K562 (cell line): ENCODE measurements around the gene GABRR3. TPM values are rescaled to one million over a fixed set of nuclear protein-coding genes. Genes with fewer than 3 reads are reported as not detected.

Experiments used
- ATAC-seq: fragments of 200-7000 bp; cut with Tn5 transposase; 3 replicates; pipeline ENCODE4 v1.9.1; 2020; ENCODE audit warnings: moderate library complexity
- BruUV-seq: library from RNA; stranded (reverse); fragments of 400-500 nt; replicated peaks from 2 replicates; lab custom pipeline; 2021; lab: Mats Ljungman, UMichigan
- CTCF ChIA-PET: fragments of 300-600 bp; formaldehyde crosslinking; extraction: SDS; loops from one replicate; lab custom pipeline; 2021; ENCODE audit warnings: low intra/inter-chr PET ratio; lab: Yijun Ruan, JAX
- POLR2A ChIA-PET: fragments of 300-600, 350-650 bp; sonication (Branson Sonifier 250); formaldehyde crosslinking; extraction: SDS; loops from one replicate; lab custom pipeline; 2021; ENCODE audit warnings: antibody characterized with exemption, inconsistent platforms; lab: Yijun Ruan, JAX
- DNase-seq, 4 experiments: peaks; one replicate each; pipeline versions ENCODE4 v3.0.0 to v3.0.0-alpha.2; 2011 to 2018; ENCODE audit warnings: low spot score in 3 of 4, mixed read lengths in 3 of 4; ENCODE audit errors: extremely low read depth in 1 of 4
- FAIRE-seq: peaks from 2 replicates; lab custom pipeline; 2011; peaks lifted over from hg19 to GRCh38; lab: Jason Lieb, UNC
- H2AFZ ChIP-seq: 2 replicates; pipeline ENCODE4 v1.6.0; 2011; ENCODE audit warnings: low read depth, low read length, control low read depth, inconsistent platforms
- H3K27ac ChIP-seq: fragments of 200-600 bp; 3 replicates; pipeline ENCODE4 v1.8.0; 2011; ENCODE audit warnings: low read depth, mild to moderate bottlenecking, control low read depth, inconsistent platforms, low read length, moderate library complexity, mixed read lengths; ENCODE audit errors: extremely low read depth
- H3K27me3 ChIP-seq, 2 experiments: fragments of 300-600 bp in 1 of 2; 2 replicates in 1 of 2; 3 replicates in 1 of 2; pipeline versions ENCODE4 v1.6.0 to v1.8.0; 2011; ENCODE audit warnings: inconsistent platforms in 2 of 2, low read length in 2 of 2, mild to moderate bottlenecking in 1 of 2, mixed read lengths in 1 of 2, moderate library complexity in 1 of 2; ENCODE audit not compliant: control insufficient read depth in 2 of 2, insufficient read depth in 2 of 2
- H3K36me3 ChIP-seq: fragments of 300-600 bp; 3 replicates; pipeline ENCODE4 v1.8.0; 2011; ENCODE audit warnings: mild to moderate bottlenecking, low read length, inconsistent platforms; ENCODE audit not compliant: control insufficient read depth, insufficient read depth
- H3K4me1 ChIP-seq, 2 experiments: fragments of 200-600 bp in 1 of 2; replicated peaks in 1 of 2; 2 replicates in 1 of 2; 3 replicates in 1 of 2; pipeline versions ENCODE4 v1.5.1 to v1.8.0; 2011; ENCODE audit warnings: inconsistent platforms in 2 of 2, low read length in 2 of 2, mild to moderate bottlenecking in 1 of 2, mixed read lengths in 1 of 2, moderate library complexity in 1 of 2; ENCODE audit not compliant: control insufficient read depth in 2 of 2, insufficient read depth in 2 of 2
- H3K4me2 ChIP-seq: 2 replicates; pipeline ENCODE4 v1.6.1; 2011; ENCODE audit warnings: low read length, control low read depth, inconsistent platforms, mixed read lengths; ENCODE audit not compliant: insufficient read depth
- H3K4me3 ChIP-seq: fragments of 200-600 bp; sonication (generic), shearing (Covaris generic); 2 replicates; pipeline ENCODE4 v1.5.1; 2016; ENCODE audit warnings: control low read depth, inconsistent platforms
- H3K79me2 ChIP-seq: fragments of 200-600 bp; 3 replicates; pipeline ENCODE4 v1.8.0; 2011; ENCODE audit warnings: low read length, inconsistent platforms; ENCODE audit not compliant: control insufficient read depth, insufficient read depth
- H3K9ac ChIP-seq, 2 experiments: 2 replicates each; pipeline versions ENCODE4 v1.6.0 to v1.6.1; 2011; ENCODE audit warnings: low read depth in 2 of 2, low read length in 2 of 2, control low read depth in 1 of 2, inconsistent platforms in 1 of 2, mild to moderate bottlenecking in 1 of 2, mixed read lengths in 1 of 2; ENCODE audit not compliant: insufficient read depth in 1 of 2
- H3K9me1 ChIP-seq: one replicate; pipeline ENCODE4 v1.6.0; 2011; ENCODE audit warnings: inconsistent platforms, mild to moderate bottlenecking, low read length, moderate library complexity; ENCODE audit not compliant: control insufficient read depth, insufficient read depth
- H3K9me3 ChIP-seq: replicated peaks from 2 replicates; pipeline ENCODE4 v1.5.1; 2011; ENCODE audit warnings: low read depth, low read length, inconsistent platforms; ENCODE audit not compliant: control insufficient read depth, insufficient read depth
- H4K20me1 ChIP-seq: replicated peaks from 2 replicates; pipeline ENCODE4 v1.6.1; 2011; ENCODE audit warnings: low read length, inconsistent platforms, mixed read lengths; ENCODE audit not compliant: control insufficient read depth, insufficient read depth
- ZNF133 ChIP-seq: fragments of 250-450 bp; sonication (Bioruptor Pico); IDR thresholded peaks from 2 replicates; pipeline ENCODE4 v1.4.0; 2020; ENCODE audit warnings: mild to moderate bottlenecking
- WGBS: fragments of 100-300 bp; shearing (Covaris generic); methylation state at CpG from one replicate; pipeline ENCODE4 v1.1.6; 2016; ENCODE audit warnings: low coverage, mixed read lengths; ENCODE audit not compliant: insufficient coverage; ENCODE audit errors: missing lambda C conversion rate; 5-methylcytosine and 5-hydroxymethylcytosine counted together
- in situ Hi-C: fragments of 300-500 bp; cut with MboI; formaldehyde crosslinking; loops from 4 replicates; pipeline ENCODE4 v1.15.0; 2018; ENCODE audit warnings: inconsistent platforms, mixed read lengths
- intact Hi-C: fragments of 100-400 bp; cut with micrococcal nuclease; formaldehyde crosslinking; loops from 2 replicates; pipeline ENCODE4 v1.14.2; 2022
- polyA plus RNA-seq, 8 experiments: library from polyadenylated mRNA; depleted of rRNA in 4 of 8; stranded (reverse) in 5 of 8; unstranded in 3 of 8; fragments of >200 nt; fragmentation: Nextera tagmentation in 2 of 8; fragmentation: Illumina TruSeq in 1 of 8; extraction: Ambion mirVana in 2 of 8; extraction: Trizol in 1 of 8; gene quantifications; 2 replicates each; pipeline versions ENCODE4 v1.2.1 to v1.2.3, GENCODE V29; 2011 to 2014; ENCODE audit warnings: inconsistent platforms in 1 of 8, missing spikeins in 1 of 8
- total RNA-seq, 7 experiments: library from RNA; depleted of rRNA in 6 of 7; stranded (reverse); fragments of >200 nt in 6 of 7; fragmentation: Illumina TruSeq in 2 of 7; extraction: Trizol in 2 of 7; gene quantifications; 2 replicates each; pipeline versions ENCODE4 v1.2.1 to v1.2.3, GENCODE V29; 2011 to 2021; ENCODE audit warnings: low replicate concordance in 1 of 7
- TF ChIP-seq, protein P1 (sequence below): fragments of 450-650 bp; formaldehyde crosslinking; IDR thresholded peaks from 2 replicates; pipeline ENCODE4 v1.4.0; 2020; ENCODE audit warnings: mild to moderate bottlenecking, moderate library complexity
- TF ChIP-seq, protein P2 (sequence below): fragments of 450-650 bp; conservative IDR thresholded peaks from 2 replicates; pipeline ENCODE4 v1.6.1; 2016; ENCODE audit warnings: missing genetic modification characterization, low read depth, mild to moderate bottlenecking, missing compliant biosample characterization, moderate library complexity
- TF ChIP-seq, protein P3 (sequence below): fragments of 450-650 bp; IDR thresholded peaks from 2 replicates; pipeline ENCODE4 v1.6.1; 2016; ENCODE audit warnings: antibody characterized with exemption

Gene GABRR3
- total and polyA plus RNA-seq, 9 of the 15 experiments (the other 6 are each of a cell fraction or from before 2014, with no cell fraction given) = not detected

DNA sequence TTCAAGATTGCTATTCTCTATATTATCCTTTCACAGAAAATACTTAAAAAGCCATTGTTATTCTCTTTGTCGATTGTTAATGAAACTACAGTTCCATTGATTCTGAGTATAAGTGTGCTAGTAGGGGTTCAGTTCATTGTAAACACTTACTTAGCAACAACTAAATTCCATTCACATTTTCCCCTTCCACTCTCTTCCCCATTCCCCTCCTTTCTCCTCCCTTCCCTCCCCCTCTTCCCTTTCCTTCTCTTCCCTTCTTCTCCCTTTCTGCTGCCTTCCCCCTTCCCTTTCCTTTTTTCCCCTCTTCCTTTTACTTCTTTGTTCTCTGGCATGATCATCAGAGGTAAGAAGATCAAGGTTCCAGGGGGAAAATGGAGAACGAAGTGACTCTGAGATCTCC, 41.6 kb downstream of the GABRR3 start:
- FAIRE-seq = no peak
- no TSS peak for BruUV-seq
- no peaks in the 10 kb centered on the region for H3K4me1 ChIP-seq
- intact Hi-C loops = no loop called here
- ChIA-PET POLR2A (no interaction called here), CTCF (no interaction called here)
- no peak overlapping the region for H3K4me2 ChIP-seq
- no peak for DNase-seq
- H3K27me3 ChIP-seq = no peaks in the 10 kb centered on the region
- H3K79me2 ChIP-seq = no peaks in the 10 kb centered on the region
- H4K20me1 ChIP-seq = no peaks in the 10 kb centered on the region
- no peak for ATAC-seq
- no peak overlapping the region for H3K4me3 ChIP-seq
- H3K9me1 ChIP-seq = no peaks in the 10 kb centered on the region
- no peak overlapping the region for H3K9ac ChIP-seq
- TF ChIP-seq, protein P1, sequence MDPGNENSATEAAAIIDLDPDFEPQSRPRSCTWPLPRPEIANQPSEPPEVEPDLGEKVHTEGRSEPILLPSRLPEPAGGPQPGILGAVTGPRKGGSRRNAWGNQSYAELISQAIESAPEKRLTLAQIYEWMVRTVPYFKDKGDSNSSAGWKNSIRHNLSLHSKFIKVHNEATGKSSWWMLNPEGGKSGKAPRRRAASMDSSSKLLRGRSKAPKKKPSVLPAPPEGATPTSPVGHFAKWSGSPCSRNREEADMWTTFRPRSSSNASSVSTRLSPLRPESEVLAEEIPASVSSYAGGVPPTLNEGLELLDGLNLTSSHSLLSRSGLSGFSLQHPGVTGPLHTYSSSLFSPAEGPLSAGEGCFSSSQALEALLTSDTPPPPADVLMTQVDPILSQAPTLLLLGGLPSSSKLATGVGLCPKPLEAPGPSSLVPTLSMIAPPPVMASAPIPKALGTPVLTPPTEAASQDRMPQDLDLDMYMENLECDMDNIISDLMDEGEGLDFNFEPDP (CRISPR knock-in tag) = no peak
- TF ChIP-seq, protein P2, sequence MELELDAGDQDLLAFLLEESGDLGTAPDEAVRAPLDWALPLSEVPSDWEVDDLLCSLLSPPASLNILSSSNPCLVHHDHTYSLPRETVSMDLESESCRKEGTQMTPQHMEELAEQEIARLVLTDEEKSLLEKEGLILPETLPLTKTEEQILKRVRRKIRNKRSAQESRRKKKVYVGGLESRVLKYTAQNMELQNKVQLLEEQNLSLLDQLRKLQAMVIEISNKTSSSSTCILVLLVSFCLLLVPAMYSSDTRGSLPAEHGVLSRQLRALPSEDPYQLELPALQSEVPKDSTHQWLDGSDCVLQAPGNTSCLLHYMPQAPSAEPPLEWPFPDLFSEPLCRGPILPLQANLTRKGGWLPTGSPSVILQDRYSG (tag) = no peak
- TF ChIP-seq, protein P3, sequence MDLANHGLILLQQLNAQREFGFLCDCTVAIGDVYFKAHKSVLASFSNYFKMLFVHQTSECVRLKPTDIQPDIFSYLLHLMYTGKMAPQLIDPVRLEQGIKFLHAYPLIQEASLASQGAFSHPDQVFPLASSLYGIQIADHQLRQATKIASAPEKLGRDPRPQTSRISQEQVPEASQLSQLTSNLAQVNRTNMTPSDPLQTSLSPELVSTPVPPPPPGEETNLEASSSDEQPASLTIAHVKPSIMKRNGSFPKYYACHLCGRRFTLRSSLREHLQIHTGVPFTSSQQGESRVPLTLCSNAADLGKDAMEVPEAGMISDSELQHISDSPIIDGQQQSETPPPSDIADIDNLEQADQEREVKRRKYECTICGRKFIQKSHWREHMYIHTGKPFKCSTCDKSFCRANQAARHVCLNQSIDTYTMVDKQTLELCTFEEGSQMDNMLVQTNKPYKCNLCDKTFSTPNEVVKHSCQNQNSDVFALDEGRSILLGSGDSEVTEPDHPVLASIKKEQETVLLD = no peak
- TF ChIP-seq ZNF133 (CRISPR knock-in tag) = no peak
- no peak overlapping the region for H3K27ac ChIP-seq
- no peaks in the 10 kb centered on the region for H3K36me3 ChIP-seq
- no peak overlapping the region for H2AFZ ChIP-seq
- WGBS = 3% methylated on average over 2 of the region's 2 CpGs
- in situ Hi-C loops = no loop called here
- H3K9me3 ChIP-seq = no peaks in the 10 kb centered on the region
